ENCODE results near the gene IL4R.
A peak's percentile ranks its signal among the peaks of the same experiment; 100 is the strongest.
"Not testable (repeated sequence)": the region's sequence is repeated elsewhere in the genome, so short reads cannot be mapped to it uniquely, and the experiment has no call there.

IL4R gene

DNA sequence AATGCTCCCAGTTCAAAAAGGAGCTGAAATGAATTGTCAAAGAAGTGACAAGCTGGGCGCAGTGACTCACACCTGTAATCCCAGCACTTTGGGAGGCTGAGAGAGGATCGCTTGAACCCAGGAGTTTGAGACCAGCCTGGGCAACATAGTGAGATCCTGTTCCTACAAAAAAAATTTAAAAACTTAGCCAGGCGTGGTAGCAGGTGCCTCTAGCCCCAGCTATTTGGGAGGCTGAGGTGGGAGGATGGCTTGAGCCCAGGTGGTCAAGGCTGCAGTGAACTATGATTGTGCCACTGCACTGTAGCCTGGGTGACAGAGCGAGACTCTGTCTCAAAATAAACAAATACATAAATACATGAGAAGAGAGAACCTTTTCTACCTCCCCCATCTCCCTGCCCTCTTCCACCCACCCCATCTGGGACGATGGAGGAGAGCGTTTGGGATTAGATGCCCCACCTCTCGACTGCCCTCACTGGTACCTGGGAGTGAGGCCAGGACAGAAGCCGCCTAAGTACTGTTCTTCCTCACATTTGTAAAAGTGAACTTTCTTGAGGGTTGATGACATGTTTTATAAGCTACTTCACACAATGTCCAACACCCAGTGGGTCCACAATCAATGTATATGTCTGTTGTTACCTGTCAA, 2.4 kb downstream of the IL4R start:
- no peak for DNase-seq

DNA sequence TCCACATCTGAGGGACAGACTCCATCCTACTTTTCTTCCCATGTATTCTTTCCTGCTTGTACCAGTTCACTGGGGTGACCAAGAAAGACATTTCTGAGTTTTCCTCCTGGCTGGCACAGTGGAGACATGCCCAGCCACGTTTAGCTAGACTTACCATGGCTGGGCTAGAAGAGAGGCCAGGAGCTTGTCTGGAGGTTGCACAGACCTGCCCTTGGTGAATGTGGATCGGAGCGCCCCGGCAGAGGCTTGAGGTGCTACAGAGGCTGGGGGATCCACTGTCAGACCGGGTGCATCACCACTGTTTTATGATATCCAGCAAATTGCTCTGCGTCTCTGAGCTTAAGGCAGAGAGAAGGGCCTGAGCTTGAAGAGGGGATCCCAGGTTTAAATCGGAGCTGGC, 3.5 kb downstream of the IL4R start:
- DNase-seq = peak; percentile 12

DNA sequence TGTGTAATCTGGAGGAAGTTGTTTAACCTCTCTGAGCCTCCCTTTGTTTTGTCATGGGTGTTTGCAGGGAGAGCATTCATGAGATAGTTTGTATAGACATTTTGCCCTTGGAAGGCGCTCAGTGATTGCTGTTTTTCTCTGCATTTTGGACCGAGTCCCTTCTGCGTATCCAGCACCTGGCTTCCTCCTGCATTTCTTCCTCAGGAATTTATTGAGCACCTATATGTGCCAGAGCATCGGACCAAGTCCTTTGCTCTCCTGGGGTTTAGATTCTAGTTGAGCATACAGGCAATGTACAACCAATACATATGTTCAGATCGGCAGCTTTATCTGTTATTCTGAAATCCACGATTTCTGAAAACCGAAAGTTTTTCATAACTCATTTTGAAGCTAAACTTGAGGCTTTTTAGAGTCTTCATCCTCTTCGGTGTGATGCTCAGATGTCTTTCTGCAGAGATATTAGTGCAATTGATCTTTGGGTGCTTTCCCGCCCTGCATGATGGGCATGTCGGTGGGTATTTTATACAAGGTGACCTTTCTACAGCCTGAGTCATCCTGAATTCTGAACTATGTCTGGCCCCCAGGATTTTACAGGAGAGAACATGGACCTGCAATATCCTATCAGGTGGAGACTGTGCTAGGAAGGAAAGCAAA, 4.1 kb downstream of the IL4R start:
- peak; percentile 69 for DNase-seq

DNA sequence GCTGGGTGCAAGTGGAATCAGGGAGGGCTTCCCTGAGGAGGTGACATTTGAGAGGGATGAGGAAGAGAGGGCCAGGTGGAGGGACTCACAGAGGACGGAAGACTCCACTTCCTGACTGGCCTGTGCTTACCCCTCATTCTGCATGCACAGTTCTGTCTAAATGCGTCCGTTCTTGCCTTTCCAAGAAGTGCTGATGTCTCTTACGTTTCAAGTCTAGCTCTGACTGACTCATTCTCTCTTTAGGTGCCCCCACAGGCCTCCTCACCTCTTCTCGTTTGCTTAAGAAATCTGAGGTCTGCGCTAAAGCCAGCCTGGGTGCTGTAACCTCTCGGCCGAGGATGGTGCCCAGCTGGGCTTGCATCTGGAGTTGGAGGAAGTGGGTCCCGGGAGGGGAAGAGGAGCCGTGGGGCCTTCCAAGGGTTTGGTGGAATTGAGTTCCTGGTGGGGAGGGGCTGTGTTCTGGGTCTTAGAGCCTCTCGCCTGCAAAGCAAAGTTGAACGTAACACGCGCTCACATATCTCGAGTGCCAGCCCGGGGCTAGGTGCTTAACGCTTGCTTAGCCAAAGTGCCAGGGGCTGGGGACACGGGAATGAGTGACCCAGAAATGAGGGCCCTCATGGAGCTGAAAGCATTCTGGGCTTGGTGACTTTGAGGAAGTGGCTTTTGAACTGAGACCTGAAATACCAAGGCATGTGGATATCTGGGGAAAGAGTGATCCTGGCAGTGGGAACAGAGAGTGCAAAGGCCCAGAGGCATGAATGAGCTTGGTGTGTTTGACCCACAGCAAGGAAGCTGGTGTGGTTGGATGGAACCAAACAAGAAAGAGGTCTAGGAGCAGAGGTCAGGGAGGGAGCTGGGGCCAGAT, 4.8 kb downstream of the IL4R start:
- DNase-seq = peak; percentile 88

DNA sequence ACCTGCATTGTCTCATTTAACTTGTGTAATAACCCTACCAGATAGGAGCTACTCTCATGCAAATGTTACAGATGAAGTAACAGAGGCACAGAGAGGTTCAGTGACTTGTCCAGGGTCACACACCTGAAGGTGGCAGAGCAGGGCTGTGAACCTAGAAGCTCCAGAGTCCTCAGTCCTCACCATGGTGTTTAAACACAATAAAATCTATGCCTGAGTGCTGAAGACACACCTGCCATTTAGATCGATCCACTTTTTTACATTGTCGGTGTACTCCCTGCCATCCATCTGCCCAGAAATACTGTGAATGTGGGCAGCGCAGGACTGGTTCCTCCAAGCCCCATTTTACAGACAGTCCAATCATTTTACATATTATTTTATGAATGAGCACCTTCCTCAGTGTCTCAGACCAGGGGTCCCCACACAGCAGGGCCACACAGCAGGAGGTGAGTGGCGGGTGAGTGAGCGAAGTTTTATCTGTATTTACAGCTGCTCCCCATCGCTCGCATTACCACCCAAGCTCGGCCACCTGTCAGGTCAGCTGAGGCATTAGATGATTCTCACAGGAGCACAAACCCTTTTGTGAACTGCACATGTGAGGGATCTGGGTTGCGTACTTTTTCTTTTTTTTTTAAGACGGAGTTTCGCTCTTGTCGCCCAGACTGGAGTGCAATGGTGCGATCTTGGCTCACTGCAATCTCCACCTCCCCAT, 5.6 kb downstream of the IL4R start:
- DNase-seq = no peak

DNA sequence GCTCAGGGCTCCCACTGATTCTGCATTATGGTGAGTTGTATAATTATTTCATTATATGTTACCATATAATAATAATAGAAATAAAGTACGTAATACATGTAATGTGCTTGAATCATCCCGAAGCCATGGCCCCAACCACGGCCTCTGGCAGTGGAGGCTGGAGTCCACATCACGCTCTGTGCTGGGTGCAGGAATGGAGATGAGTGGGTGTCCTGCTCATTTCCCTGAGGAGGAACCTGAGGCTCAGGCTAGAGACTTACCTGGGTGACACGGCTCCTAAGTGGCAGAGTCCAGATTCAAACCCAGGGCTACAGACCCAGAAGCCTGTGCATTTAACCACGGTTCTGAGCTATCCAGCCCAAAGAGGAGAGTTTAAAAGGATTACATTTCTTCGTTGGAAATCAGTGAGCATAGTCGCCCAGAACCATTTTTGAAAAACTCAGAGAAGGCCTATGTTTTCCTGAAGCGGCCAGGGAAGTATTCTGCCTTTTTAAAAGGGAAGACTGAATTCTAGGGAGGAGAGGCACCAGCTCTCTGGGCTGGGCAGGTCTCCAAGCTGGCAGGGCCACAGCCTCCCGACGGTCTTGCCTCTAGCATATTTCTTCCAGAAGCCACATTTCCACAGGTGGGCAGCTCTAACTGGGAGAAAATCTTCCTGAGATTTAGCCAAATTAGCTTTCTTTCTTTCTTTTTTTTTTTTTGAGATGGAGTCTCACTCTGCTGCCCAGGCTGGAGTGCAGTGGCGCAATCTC, 6.7 kb downstream of the IL4R start:
- no peak for DNase-seq

DNA sequence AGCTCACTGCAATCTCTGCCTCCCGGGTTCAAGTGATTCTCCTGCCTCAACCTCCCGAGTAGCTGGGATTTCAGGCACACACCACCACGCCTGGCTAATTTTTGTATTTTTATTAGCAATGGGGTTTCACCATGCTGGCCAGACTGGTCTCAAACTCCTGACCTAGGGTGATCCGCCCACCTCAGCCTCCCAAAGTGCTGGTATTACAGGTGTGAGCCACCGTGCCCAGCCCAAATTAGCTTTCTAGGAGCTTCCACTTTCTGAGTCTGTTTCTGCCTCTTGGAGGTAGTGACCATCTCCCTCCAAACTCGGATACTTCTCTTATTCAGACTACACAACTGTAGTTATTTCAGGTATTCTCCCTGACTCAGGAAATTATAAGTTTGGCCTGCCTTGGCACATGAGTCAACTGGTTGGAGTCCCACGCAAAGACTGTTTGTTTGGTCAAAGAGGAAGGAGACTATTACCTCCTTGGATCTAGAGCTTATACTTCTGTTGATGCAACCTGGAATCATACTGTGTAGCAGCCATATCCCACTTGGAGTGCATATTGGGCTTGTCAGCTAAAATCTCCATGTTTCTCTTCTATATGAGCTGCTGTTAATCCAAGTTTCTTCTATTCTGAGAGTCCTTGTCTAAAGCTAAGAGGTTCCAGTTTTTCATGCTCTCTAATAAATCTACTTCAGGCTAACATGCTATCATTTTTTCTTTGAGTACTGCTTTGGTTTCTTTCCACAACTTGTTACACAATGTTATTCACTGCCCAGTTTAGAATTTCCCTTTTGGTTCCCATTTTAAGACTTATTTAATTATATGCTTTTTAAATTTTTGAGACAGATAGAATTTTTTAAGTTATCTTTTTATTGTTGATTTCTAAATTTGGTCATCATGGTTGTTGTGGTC, 7.5 kb downstream of the IL4R start:
- DNase-seq = no peak

DNA sequence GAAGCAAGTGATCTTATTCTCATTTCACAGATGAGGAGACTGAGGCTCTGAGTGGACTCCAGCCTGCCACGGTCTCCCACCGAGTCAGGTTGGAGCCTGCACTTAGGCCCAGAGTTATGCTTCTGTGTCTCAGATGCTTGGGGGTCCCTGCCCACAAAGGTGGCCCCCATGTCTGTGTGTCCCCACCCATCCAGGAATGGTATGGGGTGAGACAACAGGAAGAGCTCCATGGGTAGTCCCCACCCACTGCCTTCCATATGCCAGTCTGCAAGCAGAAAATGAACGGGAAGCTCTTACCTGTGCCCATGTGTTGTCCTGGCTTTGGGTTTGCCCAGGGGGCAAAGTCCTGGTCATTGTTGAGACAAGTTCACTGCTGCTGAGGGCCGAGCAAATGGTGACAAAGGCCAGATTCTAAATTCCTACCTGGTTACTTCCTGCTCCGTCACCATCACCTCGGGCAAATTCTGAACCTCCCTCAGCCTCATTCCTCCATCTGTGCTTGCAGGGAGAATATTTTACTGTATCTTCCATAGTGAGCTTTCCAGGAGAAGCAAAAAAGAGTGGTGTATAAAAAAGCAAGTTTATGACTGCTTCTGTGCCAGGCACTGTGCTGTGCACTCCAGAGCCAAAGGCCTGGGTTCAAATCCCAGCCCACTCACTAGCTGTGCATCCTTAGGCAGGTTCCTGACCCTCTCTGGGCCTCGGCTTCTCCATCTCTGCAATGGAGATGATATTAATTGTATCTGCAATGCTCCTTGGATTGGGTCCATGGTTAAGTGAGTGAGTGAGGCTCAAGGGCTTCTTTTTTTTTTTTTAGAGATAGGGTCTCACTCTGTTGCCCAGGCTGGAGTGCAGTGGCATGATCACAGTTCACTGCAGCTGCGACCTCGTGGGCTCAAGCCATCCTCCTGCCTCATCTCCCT, 9.3 kb downstream of the IL4R start:
- DNase-seq = no peak

DNA sequence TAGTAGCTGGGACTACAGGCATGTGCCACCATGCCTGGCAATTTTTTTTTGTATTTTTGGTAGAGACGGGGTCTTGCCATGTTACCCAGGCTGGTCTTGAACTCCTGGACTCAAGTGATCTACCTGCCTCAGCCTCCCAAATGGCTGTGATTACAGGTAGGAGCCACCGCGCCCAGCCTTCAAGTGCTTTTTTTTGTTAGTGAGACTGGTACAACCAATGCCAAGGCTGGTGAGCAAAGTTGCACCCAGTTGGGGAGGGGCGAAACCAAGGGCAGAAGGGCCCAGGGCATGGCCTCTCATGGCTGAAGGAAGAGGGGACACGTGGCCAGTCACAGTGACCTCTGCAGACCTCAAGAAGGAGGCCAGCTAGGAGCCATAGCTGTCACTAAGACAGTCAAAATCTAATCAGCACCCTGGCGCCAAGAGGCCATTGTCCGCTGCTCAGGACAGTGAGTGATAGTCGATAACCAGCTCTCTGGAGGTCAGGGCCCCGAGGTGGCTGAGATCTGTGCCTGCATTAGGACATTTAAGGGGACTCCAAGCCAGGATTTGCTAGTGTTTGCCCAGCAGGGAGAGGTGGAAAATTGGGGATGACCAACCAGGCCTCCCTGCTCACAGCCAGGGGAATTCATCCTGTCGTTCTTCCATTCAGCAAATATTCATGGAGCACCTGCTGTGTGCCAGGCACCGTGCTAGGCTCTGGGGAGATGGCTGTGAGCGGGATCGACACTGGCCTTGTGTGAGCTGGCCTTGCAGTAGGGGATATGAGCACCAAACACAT, 10.2 kb downstream of the IL4R start:
- DNase-seq = no peak

DNA sequence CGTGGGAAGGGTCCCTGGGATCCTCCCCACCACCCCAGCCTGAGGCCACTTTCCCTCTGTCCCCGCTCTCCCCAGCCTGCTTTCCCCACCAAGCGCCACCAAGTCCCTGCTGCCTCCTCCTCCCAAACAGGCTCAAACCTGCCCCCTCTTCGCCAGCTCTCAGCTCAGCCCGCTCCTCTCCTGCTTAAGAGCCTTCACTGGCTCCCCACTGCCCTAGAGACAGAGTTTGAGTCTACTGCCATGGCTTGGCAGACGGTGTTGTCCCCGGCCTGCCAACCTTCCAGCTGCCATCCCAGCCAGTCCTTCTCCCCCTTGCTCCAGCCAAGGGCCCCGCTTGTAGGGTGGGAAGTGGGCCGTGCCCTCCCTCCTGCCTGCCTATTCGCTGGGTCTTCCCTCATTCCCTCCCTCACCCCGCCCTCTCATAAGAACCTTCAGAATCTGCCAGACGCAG, 11.1 kb downstream of the IL4R start:
- no peak for DNase-seq

DNA sequence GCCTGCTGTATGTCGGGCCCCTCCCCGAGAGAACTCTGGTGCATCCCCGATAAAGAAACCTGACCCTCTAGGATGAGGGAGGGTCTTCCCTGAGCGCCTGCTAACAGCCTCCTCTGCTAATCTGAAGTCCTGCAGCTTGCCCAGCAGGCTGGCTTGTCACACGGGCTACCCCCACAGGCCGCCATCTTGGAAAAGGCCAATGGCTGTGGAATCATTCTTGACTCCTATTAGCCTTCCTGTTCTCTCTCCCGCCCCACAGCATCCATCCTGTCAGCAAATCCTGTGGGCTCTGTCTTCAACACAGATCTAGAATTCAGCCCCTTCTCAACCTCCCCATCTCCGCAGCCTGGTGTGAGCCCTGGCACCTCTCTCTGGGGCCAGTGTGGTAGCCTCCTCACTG, 12.0 kb downstream of the IL4R start:
- no peak for DNase-seq

DNA sequence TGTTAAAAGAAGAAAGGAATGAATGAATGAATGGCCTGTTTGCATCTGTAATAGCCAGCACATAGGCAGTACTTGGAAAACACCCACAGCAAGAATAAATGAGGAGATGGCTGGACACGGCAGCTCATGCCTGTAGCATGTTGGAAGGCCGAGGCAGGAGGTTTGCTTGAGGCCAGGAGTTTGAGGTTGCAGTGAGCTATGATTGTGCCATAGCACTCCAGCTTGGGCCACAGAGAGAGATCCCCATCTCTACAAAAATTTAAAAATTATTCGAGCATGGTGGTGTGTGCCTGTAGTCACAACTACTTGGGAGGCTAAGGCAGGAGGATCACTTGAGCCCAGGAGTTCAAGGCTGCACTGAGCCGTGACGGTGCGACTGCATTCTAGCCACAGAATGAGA, 12.5 kb downstream of the IL4R start:
- DNase-seq = no peak

DNA sequence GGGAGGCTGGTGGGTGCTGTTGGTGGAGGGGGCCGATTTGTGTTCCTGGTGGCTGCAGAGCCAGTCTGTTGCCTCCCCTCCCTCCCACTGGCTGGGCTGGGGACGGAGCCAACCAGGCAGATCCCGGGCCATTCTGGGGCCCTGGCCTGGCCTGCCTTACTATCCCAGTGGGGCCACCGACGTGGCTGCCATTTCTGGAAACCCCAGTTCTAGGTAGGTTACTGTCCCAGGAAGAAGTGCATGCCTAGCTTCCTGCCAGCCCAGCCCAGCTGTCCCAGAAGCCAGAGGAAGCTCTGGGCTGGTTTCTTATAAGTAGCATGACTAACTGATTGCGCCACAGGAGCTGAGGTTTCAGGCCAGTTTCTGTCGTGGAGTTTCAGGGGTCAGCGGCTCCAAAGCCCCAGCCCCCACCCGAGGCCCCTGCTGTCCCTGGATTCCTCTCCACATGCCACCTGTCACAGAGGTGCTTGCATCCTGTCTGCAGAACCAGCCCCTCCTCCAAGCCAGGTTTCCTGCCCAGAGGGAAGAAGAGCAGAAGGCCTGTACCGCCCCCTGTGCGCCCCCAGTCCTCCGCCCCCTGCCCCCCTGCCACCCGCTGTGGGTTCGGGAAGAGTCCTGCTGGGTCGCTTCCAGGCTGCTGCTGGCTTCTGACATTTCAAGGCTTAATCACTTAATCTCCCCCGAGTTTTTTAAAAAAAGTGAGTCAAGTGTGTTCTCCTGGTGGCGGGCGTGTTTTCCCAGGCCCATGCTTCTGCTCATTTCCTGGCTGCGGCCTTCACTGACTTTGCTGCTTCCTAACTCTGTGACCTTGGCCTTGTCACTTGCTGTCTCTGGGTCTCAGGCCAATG, 13.2 kb downstream of the IL4R start:
- peak; percentile 69 for DNase-seq

DNA sequence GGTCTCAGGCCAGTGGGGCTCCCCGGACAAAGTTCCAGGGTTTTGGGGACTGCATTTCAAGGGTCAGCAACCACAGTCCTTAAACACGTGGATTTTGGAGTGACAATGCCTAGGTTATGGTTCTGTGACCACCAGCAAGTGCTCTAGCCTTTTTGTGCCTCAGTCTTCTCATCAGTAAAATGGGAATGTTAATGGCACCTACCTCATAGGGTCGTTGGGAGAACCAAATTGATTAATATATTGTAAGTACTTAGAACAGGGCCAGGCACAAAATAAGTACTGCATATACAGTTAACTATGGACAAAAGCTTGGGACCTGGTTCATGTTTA, 13.8 kb downstream of the IL4R start:
- no peak for DNase-seq

DNA sequence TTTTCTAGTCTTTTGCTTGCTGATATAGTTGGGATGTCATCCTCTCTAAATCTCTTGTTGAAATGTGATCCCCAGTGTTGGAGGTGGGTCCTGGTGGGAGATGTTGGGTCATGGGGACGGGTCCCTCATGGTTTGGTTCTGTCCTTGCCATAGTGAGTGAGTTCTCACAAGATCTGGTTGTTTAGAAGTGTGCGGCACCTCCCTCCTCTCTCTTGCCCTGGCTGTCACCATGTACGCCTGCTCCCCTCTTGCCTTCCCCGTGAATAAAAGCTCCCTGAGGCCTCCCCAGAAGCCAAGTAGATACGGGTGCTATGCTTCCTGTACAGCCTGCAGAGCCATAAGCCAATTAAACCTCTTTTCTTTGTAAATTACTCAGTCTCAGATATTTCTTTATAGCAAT, 15.2 kb downstream of the IL4R start:
- no peak for DNase-seq

DNA sequence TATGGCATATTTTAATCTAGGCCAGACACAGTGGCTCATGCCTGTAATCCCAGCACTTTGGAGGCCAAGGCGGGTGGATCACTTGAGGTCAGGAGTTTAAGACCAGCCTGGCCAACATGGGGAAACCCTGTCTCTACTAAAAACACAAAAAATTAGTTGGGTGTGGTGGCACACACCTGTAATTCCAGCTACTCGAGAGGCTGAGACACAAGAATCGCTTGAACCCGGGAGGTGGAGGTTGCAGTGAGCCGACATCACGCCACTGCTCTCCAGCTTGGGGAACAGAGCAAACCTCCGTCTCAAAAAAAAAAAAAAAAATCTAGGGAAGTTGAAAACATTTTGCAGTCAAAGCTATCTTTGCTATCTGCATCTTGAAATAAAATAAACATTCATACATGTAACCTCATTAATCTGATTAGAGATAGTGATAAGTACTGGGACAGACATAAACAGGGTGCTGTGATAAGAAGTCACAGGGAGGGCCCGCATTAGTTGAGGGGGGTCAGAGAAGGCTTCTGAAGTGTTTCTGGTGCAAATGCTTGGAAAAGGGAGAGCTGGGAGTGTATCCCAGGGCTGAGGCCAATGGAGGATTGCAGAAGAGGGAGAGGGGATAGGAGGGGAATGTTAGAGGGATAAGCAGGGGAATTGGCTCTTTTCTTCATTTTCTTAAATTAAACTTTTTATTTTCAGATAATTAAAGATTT, 15.8 kb downstream of the IL4R start:
- DNase-seq = not testable (repeated sequence)

DNA sequence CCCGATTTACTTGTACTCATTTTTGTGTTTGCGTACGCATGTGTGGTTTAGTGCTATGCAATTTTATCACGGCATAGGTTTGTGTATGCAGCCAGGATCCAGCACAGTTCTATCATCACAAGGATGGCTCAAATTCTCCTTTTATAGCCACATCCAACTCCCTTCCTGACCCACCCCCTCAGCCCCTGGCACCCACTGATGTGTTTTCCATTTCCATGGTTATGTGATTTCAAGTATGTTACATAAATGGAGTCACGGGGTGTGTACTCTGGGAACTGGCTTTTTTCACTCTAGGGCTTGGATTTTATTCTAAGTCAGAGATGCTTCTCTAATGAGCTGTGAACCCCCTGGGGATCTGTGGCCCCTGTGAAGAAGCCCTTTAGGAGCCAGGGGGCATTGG, 16.8 kb downstream of the IL4R start:
- no peak for DNase-seq

DNA sequence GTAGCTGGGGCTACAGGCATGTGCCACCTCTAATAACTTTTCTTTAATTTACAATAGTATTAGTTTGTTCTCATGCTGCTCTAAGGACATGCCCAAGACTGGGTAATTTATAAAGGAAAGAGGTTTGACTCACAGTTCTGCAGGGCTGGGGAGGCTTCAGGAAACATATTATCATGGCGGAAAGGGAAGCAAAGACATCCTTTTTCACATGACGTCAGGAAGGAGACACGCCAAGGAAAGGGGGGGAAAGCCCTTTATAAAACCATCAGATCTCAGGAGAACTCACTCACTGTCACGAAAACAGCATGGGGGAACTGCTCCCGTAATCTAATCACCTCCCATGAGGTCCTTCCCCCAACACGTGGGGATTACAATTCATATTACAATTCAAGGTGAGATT, 18.3 kb downstream of the IL4R start:
- DNase-seq = no peak
